ENCODE results near the gene TFAP2A. TPM values are rescaled to one million over a fixed set of nuclear protein-coding genes. Genes with fewer than 3 reads are reported as not detected.

Gene TFAP2A
- total and polyA plus RNA-seq, 2 experiments from 2014 or later = 2.5 to 7.2 TPM

- Histone ChIP-seq H3K27me3 (replicated peaks; ENCODE audit: insufficient read depth) (peaks cover 43% of the 10 kb centered on the region), H3K4me2 (ENCODE audit: unreplicated experiment) (peak overlapping the region; percentile 91), H4K20me1 (ENCODE audit: insufficient read depth) (no peaks in the 10 kb centered on the region), H3F3A (ENCODE audit: insufficient read depth) (0 out of 2 replicates have a peak, but pooled peaks cover 3% of the 10 kb centered on the region), H3K9me3 (ENCODE audit: low read depth) (no peaks in the 10 kb centered on the region), H3K9ac (peak overlapping the region; percentile 85), H3K9me2 (ENCODE audit: insufficient read depth) (no peaks in the 10 kb centered on the region), H3K27ac (peak overlapping the region; percentile 61), H3K79me2 (ENCODE audit: insufficient read depth) (no peaks in the 10 kb centered on the region), H2AFZ (peak overlapping the region; percentile 97), H3K4me1 (ENCODE audit: insufficient read depth) (0 out of 2 replicates have a peak, but pooled peaks cover 7% of the 10 kb centered on the region), H3K36me3 (ENCODE audit: low read depth) (no peaks in the 10 kb centered on the region), H3K4me3 (peak overlapping the region; percentile 74)
- in situ Hi-C loops (cut with MboI) = no loop called here
- TF ChIP-seq EZH2 (IDR thresholded peaks at IDR 0.05; ENCODE audit: insufficient read depth, poor library complexity, severe bottlenecking) (no peak), EZH2phosphoT487 (IDR thresholded peaks at IDR 0.05; ENCODE audit: insufficient read depth, low read depth) (no peak)
- WGBS, 2 experiments (ENCODE audit: low coverage in 1 of 2, low lambda C conversion rate in 2 of 2, missing lambda C conversion rate in 2 of 2) = 1% methylated on average over 47 to 54 of the region's 54 CpGs
- peak; percentile 76 for DNase-seq
Observed at GRCh38 chr6:10425975-10426780, 11.3 kb upstream of the TFAP2A start.

- Histone ChIP-seq H3K27me3 (replicated peaks; ENCODE audit: insufficient read depth) (peaks cover 51% of the 10 kb centered on the region), H3K9me3 (ENCODE audit: low read depth) (no peaks in the 10 kb centered on the region), H4K20me1 (ENCODE audit: insufficient read depth) (no peaks in the 10 kb centered on the region), H3F3A (ENCODE audit: insufficient read depth) (0 out of 2 replicates have a peak, but pooled peaks cover 3% of the 10 kb centered on the region), H3K4me2 (ENCODE audit: unreplicated experiment) (peak overlapping the region; percentile 91), H3K9me2 (ENCODE audit: insufficient read depth) (no peaks in the 10 kb centered on the region), H3K4me1 (ENCODE audit: insufficient read depth) (0 out of 2 replicates have a peak, but pooled peaks cover 7% of the 10 kb centered on the region), H3K27ac (peak overlapping the region; percentile 61; the same call in 1 of the 2 replicates), H3K79me2 (ENCODE audit: insufficient read depth) (no peaks in the 10 kb centered on the region), H3K36me3 (ENCODE audit: low read depth) (no peaks in the 10 kb centered on the region), H3K9ac (peak overlapping the region; percentile 85), H3K4me3 (peak overlapping the region; percentile 74), H2AFZ (peak overlapping the region; percentile 97)
- in situ Hi-C loops (cut with MboI) = no loop called here
- DNase-seq = peak; percentile 50
- 13 to 15% methylated on average over 35 of the region's 35 CpGs for whole genome bisulfite sequencing, 2 experiments (ENCODE audit: low coverage in 1 of 2, low lambda C conversion rate in 2 of 2, missing lambda C conversion rate in 2 of 2)
- TF ChIP-seq EZH2phosphoT487 (IDR thresholded peaks at IDR 0.05; ENCODE audit: insufficient read depth, low read depth) (no peak), EZH2 (IDR thresholded peaks at IDR 0.05; ENCODE audit: insufficient read depth, poor library complexity, severe bottlenecking) (no peak)
Observed at GRCh38 chr6:10425176-10425974, 10.5 kb upstream of the TFAP2A start.

- Histone ChIP-seq H3K4me3 (no peak overlapping the region), H3K9me2 (ENCODE audit: insufficient read depth) (no peaks in the 10 kb centered on the region), H3K9ac (no peak overlapping the region), H3K4me2 (ENCODE audit: unreplicated experiment) (no peak overlapping the region), H3K36me3 (ENCODE audit: low read depth) (no peaks in the 10 kb centered on the region), H3K4me1 (ENCODE audit: insufficient read depth) (0 out of 2 replicates have a peak, but pooled peaks cover 7% of the 10 kb centered on the region), H3K79me2 (ENCODE audit: insufficient read depth) (no peaks in the 10 kb centered on the region), H2AFZ (no peak overlapping the region), H3K27me3 (replicated peaks; ENCODE audit: insufficient read depth) (peaks cover 65% of the 10 kb centered on the region), H3F3A (ENCODE audit: insufficient read depth) (0 out of 2 replicates have a peak, but pooled peaks cover 3% of the 10 kb centered on the region), H4K20me1 (ENCODE audit: insufficient read depth) (no peaks in the 10 kb centered on the region), H3K27ac (no peak overlapping the region), H3K9me3 (ENCODE audit: low read depth) (no peaks in the 10 kb centered on the region)
- WGBS, 2 experiments (ENCODE audit: low coverage in 1 of 2, low lambda C conversion rate in 2 of 2, missing lambda C conversion rate in 2 of 2) = 36 to 39% methylated on average over 5 of the region's 5 CpGs
- in situ Hi-C loops (cut with MboI) = loop anchor here (25.0 kb wide), 1 partner anchor 1437 kb away; no protein-coding TSS in a partner anchor
- no peak for DNase-seq
- TF ChIP-seq EZH2phosphoT487 (IDR thresholded peaks at IDR 0.05; ENCODE audit: insufficient read depth, low read depth) (no peak), EZH2 (IDR thresholded peaks at IDR 0.05; ENCODE audit: insufficient read depth, poor library complexity, severe bottlenecking) (no peak)
Observed at GRCh38 chr6:10424040-10424439, 9.2 kb upstream of the TFAP2A start.

GRCh38 chr6:10422737-10423034 is 7.8 kb upstream of the TFAP2A start:
- no peak overlapping the region for H3K4me2 ChIP-seq (ENCODE audit: unreplicated experiment)
- H3K36me3 ChIP-seq (ENCODE audit: low read depth) = no peaks in the 10 kb centered on the region
- no peak overlapping the region for H2AFZ ChIP-seq
- H3K9me3 ChIP-seq (ENCODE audit: low read depth) = no peaks in the 10 kb centered on the region
- peaks cover 71% of the 10 kb centered on the region for H3K27me3 ChIP-seq (replicated peaks; ENCODE audit: insufficient read depth)
- no peak overlapping the region for H3K4me3 ChIP-seq
- DNase-seq = no peak
- no peak overlapping the region for H3K27ac ChIP-seq
- TF ChIP-seq EZH2 (IDR thresholded peaks at IDR 0.05; ENCODE audit: insufficient read depth, poor library complexity, severe bottlenecking) = peak; percentile 50
- no peak for TF ChIP-seq EZH2phosphoT487 (IDR thresholded peaks at IDR 0.05; ENCODE audit: insufficient read depth, low read depth)
- in situ Hi-C loops (cut with MboI) = loop anchor here (25.0 kb wide), 1 partner anchor 1435 kb away; no protein-coding TSS in a partner anchor
- no peaks in the 10 kb centered on the region for H3K9me2 ChIP-seq (ENCODE audit: insufficient read depth)
- 28 to 29% methylated on average over 7 of the region's 7 CpGs for WGBS, 2 experiments (ENCODE audit: low coverage in 1 of 2, low lambda C conversion rate in 2 of 2, missing lambda C conversion rate in 2 of 2)
- no peaks in the 10 kb centered on the region for H3K79me2 ChIP-seq (ENCODE audit: insufficient read depth)
- peaks cover 7% of the 10 kb centered on the region; the same call in 1 of the 2 replicates for H3K4me1 ChIP-seq (ENCODE audit: insufficient read depth)
- 0 out of 2 replicates have a peak, but pooled peaks cover 3% of the 10 kb centered on the region for H3F3A ChIP-seq (ENCODE audit: insufficient read depth)
- H4K20me1 ChIP-seq (ENCODE audit: insufficient read depth) = no peaks in the 10 kb centered on the region
- H3K9ac ChIP-seq = no peak overlapping the region

All from GM23248 (cell line).